ENCODE results near the gene UGT1A5.

UGT1A5 gene

GRCh38 chr2:233712611-233713261 is at the start of gene UGT1A5:
Gene UGT1A5, plus strand, starts transcription at chr2:233712907. Its CDS starts 85 bp downstream, at chr2:233712992.
- DNase-seq = no peak

- DNase-seq = no peak
These were observed 48.8 kb upstream of the UGT1A5 start for GRCh38 chr2:233663911-233664310.

- DNase-seq = no peak
These were observed 44.0 kb upstream of the UGT1A5 start for GRCh38 chr2:233668605-233669260.

GRCh38 chr2:233671290-233672161 is 41.2 kb upstream of the UGT1A5 start, which contains the start of gene UGT1A9:
Gene UGT1A9, plus strand, starts transcription at chr2:233671898. Its CDS starts 37 bp downstream, at chr2:233671935.
- DNase-seq = no peak

GRCh38 chr2:233672886-233673285 is 39.8 kb upstream of the UGT1A5 start:
- no peak for DNase-seq

- no peak for DNase-seq
These were observed 38.8 kb upstream of the UGT1A5 start for GRCh38 chr2:233673896-233674295.

- DNase-seq = no peak
These were observed 38.4 kb upstream of the UGT1A5 start for GRCh38 chr2:233674314-233674713.

- DNase-seq = no peak
These were observed 37.7 kb upstream of the UGT1A5 start for GRCh38 chr2:233674995-233675394.

- no peak for DNase-seq
These were observed 36.7 kb upstream of the UGT1A5 start for GRCh38 chr2:233676046-233676445.

GRCh38 chr2:233679196-233679595 is 33.5 kb upstream of the UGT1A5 start:
- DNase-seq = no peak

- no peak for DNase-seq
These were observed 32.2 kb upstream of the UGT1A5 start for GRCh38 chr2:233680361-233681045.

- no peak for DNase-seq
These were observed 31.1 kb upstream of the UGT1A5 start, which contains the start of gene UGT1A7 for GRCh38 chr2:233681521-233682099. Gene UGT1A7, plus strand, starts transcription at chr2:233681901. Its CDS starts 37 bp downstream, at chr2:233681938.

GRCh38 chr2:233684640-233685039 is 28.1 kb upstream of the UGT1A5 start:
- no peak for DNase-seq

GRCh38 chr2:233686928-233687327 is 25.8 kb upstream of the UGT1A5 start:
- DNase-seq = no peak

- DNase-seq = no peak
These were observed 24.4 kb upstream of the UGT1A5 start for GRCh38 chr2:233688341-233688740.

- DNase-seq = no peak
These were observed 23.7 kb upstream of the UGT1A5 start for GRCh38 chr2:233689031-233689430.

- no peak for DNase-seq
These were observed 23.2 kb upstream of the UGT1A5 start for GRCh38 chr2:233689501-233689900.

- no peak for DNase-seq
These were observed 22.3 kb upstream of the UGT1A5 start for GRCh38 chr2:233690444-233690843.

GRCh38 chr2:233691443-233692433 is 21.0 kb upstream of the UGT1A5 start:
- DNase-seq = no peak

GRCh38 chr2:233692648-233693047 is 20.1 kb upstream of the UGT1A5 start, which contains the start of gene UGT1A6:
Gene UGT1A6, plus strand, starts transcription at chr2:233692890. Its CDS starts 115 bp downstream, at chr2:233693005.
- no peak for DNase-seq

- DNase-seq = no peak
These were observed 18.7 kb upstream of the UGT1A5 start for GRCh38 chr2:233693963-233694362.

Measured in CD4-positive, alpha-beta T cell treated with Interleukin-6 for 4 hours (primary cell).